Hematopoietic multipotent progenitor cell (in vitro differentiated cells): Measurements from ENCODE around the gene PTPN4. TPM values are rescaled to one million over a fixed set of nuclear protein-coding genes. Genes with fewer than 3 reads are reported as not detected.
"Not testable (repeated sequence)": the region's sequence is repeated elsewhere in the genome, so short reads cannot be mapped to it uniquely, and the experiment has no call there.

Experiments used
- DNase-seq, 3 donors: peaks; one replicate each; pipeline ENCODE4 v3.0.0-alpha.2; 2011 to 2015; ENCODE audit warnings: low read depth in 2 of 3, low spot score in 2 of 3
- total RNA-seq: library from RNA; depleted of rRNA; stranded (reverse); fragments of >200 nt; gene quantifications from one replicate; pipeline ENCODE4 v1.2.3, GENCODE V29; 2012

The PTPN4 gene
- total RNA-seq, 1 donor, result 32.0 TPM

DNA sequence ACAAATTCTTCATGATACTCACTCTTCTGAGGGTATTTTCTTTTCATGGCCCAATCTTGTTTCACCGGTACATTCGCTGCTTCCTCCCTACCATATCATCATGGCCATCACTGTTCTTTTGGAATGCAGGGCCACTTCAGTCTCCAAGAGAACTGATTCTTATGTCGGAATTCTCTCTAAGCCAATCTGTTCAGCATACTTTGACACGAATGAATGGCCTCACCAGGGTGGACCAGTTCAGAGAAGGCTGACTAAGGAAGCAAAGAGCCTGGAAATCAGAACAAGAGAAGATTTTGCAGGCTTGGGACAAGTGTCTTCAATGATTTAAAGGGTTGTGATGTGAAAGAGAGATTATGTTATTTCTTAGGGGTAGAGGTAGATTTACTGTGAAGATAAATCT is 248.1 kb downstream of the PTPN4 start:
- no peak for DNase-seq

DNA sequence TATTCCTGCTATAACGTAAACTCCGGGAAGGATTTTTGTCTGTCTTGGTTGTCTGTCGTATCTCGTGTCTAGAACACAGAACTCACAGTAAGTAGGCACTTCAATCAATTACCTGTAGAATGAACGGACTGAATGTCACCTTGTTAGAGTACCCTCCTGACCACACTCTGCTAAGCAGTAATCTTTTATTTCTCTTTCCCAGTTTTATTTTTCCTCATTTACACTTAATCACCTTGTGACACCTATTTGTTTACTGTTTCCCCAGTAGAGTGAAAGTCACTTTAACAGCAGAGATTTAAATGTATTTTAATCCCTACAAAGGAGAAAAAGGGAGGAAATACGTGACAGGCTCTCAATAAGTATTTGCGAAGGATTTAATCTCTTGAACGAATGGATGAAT is 252.6 kb downstream of the PTPN4 start:
- DNase-seq, result no peak

DNA sequence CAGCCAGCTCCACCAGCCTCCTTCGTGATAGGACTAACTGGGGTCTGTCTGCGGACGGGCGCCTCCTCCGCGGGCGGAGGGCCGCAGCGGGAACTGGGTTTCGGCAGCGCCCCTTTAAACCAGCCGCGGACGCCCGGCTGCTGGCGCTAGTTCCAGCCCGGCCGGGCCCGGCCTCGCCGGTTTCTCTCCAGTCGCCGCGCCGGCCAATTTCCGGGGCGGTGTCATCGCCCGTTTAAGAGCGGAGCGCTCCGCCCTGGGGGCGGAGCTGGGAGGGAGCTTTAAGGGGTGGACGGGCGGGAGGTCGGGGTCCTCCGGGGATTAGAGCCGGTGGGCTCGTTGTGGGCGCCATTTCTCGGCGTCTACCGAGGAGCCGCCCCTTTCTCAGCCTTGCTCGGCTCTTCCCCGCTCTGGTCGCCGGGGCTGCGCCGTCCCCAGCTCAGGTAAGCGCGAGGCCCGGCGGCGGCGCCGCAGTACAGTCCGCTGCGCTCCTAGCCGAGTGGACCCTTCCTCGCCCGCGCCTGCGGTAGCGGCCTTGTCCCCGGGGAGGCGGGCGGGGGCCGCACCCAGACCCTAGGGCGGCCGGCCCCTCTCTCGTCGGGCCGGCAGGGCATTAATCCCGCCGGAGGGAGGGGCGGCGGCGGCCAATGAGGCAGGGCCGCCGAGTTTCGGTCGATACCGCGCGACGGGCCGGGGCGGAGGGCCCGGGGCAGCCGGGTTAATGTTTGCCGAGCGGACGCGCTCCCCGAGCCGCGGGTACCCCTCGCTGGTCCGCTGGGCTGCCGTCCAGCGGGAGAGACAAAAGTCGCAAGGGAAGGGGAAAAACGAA is 253.3 kb downstream of the PTPN4 start, which contains the start of gene EPB41L5:
Gene EPB41L5, plus strand, starts transcription at position 307 of the 826 bp plus-strand sequence. CDS start 6,008 bp downstream, outside the sequence.
- DNase-seq, result peak; percentile 51 to 83 (median 79)

DNA sequence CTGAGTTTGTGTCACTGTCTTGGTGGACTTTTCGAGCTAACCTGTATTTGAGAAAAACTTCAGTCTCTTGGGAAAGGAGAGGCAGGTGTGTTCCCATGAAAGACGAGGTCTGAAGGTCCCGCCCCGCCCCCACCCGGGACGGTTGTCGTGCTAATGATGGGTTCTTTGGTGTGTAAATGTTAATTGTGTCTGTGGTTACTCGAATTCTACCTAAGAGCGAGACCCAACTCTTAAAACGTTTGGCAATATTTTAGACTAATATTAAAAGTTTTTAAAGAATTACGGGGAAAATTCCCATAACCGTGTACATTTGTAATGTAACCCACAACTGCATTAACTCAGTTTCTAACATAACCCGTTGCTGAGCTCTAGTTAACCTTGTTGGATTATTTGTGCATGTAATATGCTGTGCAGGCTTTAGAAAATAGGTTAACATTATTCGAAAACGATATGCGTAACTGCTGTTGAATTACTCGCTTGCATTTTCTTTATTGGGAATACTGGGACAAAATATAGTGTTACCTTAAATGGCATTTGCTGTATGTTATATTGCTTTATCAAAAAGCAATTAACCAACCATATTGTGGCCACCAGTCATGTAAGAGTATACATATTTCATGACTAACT is 254.0 kb downstream of the PTPN4 start:
- no peak for DNase-seq

DNA sequence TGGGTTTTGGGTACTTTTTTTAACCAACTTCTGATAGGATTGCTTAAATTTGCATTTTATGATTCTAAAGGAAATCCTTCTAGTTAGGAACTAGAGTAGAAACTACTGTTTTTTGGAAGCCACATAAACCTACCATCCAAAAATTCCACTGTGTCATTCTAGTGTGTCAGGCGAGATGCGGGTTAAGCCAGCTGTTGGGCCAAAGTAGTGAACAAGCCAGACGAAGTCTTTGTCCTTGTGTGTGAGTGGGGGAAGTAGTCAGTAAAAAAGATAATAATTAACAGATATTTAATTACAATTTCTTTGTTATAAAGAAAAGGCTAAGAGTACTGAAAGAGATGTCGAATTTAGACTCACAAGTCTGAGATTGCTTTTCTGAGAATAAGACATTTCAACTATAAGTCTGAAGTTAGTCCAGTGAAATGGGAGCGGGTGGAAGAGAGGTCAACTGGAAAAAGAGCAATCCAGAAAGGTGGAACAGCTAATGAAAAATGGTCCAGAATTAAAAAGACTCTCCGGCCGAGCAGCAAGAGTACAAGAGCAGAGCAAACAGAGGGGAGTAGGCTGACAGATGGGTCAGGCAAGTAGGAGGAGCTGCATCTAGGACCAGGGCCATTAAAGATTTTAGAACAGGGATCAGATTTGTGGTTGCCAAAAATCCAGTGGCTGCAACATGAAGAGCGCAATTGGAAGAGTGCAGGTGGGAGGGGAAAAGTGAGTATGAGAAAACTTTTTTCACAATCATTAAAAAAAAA is 254.7 kb downstream of the PTPN4 start:
- no peak for DNase-seq

DNA sequence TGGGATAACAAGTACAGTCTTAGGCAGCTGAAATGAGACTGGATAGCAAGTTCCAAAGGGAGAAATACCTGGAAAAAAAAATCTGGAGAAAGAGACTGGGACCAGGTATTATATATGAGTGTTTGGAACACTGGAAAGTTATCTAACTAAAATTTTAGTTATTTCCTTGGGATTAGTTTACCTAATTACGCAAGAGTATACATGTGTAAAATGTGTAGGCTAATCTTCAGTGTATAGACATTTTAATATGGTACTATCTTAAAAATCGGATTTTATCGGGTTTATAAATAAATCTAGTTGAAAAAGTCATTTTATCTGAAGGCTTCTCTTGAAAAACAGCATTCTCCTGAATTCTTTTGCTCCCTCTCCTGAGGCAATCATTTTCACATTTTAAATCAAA is 257.1 kb downstream of the PTPN4 start:
- no peak for DNase-seq

DNA sequence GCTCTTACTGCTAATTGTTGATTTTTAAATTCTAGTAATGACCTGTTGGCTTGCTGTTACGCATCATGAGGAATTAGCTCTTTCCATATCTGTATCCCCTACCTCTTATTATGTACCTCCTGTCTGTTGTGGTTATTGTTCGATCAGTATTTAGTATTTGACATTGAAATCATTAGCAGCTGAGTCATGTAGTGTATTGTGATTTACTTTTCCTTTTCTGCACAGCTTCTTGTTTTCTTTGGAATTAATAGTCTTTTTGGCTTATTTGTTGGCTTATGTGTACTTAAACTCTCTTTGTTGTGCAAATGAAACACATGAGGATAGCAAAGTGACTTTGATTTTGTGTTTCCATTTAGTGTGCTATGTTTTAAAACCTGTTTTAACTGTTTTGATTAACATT is 257.5 kb downstream of the PTPN4 start:
- no peak for DNase-seq

DNA sequence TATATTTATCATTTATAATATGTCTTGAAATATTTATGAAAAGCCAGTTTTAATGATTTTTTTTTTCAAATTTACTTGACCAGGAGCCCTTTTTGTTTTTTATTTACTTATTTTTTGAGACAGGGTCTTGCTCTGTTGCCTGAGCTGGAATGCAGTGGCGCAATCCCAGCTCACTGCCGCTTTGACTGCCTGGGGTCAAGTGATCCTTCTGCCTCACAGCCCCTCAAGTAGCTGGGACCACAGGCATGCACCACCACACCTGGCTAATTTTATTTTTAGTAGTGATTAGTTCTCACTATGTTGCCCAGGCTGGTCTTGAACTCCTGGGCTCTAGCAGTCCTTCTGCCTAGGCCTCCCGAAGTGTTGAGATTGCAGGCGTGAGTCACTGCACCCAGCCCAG is 258.8 kb downstream of the PTPN4 start:
- DNase-seq, result no peak

DNA sequence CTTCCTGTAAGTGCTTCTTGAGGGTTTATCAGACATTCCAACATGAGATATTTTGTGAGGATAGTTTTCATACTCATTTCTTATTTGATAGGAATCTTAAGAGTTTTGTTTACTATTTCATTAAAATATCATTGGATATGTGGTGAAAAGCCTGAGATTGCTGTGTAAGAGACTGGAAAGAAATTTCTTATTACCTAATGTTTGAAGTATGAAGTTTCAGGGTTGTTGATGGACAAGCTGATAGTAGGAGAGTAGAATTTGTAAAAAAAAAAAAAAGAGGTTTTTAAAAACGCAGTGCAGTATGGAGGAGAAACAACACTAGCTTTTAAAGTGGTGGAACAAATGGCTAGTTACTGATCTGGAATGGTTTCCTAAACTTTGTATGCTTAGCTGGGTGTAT is 260.8 kb downstream of the PTPN4 start:
- DNase-seq, result no peak

DNA sequence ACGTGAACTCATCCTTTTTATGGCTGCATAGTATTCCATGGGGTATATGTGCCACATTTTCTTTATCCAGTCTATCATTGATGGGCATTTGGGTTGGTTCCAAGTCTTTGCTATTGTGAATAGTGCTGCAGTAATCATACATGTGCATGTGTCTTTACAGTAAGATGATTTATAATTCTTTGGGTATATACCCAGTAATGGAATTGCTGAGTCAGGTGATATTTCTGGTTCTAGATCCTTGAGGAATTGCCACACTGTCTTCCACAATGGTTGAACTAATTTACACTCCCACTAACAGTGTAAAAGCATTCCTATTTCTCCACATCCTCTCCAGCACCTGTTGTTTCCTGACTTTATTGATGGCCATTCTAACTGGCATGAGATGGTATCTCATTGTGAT is 262.8 kb downstream of the PTPN4 start:
- DNase-seq, result not testable (repeated sequence)

DNA sequence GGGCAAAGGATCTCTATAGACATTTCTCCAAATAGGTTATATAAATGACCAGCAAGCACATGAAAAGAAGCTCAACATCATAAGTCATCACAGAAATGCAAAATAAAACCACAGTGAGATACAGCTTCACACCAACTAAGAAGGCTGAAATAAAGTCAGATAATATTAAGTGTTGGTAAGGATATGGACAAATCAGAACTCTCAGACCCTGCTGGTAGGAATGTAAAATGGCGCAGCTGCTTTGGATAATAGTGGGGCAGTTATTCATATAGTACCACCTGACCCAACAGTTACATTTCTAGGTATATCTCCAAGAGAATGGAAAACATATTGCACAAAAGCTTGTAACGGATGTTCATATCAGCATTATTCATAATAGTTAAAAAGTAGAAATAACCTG is 267.2 kb downstream of the PTPN4 start:
- DNase-seq, result no peak

DNA sequence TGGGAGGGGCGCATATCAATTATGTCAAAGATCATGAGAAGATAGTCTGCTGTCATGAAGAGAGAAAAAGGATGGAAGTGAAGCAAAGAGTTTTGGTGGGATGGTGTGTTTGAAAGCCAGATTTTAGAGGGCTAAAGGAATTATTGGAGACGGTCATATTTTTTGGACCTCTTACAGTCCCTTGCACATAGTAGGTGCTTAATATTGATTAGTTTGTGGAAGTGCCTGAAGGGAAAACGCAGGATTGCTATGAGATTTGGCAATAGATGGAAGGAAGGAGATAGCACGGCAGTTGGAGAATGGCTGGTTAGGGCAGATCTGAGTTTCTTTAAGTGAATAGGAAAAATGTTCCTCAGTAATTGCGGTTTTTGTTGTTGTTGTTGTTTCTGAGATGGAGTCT is 269.1 kb downstream of the PTPN4 start:
- no peak for DNase-seq

DNA sequence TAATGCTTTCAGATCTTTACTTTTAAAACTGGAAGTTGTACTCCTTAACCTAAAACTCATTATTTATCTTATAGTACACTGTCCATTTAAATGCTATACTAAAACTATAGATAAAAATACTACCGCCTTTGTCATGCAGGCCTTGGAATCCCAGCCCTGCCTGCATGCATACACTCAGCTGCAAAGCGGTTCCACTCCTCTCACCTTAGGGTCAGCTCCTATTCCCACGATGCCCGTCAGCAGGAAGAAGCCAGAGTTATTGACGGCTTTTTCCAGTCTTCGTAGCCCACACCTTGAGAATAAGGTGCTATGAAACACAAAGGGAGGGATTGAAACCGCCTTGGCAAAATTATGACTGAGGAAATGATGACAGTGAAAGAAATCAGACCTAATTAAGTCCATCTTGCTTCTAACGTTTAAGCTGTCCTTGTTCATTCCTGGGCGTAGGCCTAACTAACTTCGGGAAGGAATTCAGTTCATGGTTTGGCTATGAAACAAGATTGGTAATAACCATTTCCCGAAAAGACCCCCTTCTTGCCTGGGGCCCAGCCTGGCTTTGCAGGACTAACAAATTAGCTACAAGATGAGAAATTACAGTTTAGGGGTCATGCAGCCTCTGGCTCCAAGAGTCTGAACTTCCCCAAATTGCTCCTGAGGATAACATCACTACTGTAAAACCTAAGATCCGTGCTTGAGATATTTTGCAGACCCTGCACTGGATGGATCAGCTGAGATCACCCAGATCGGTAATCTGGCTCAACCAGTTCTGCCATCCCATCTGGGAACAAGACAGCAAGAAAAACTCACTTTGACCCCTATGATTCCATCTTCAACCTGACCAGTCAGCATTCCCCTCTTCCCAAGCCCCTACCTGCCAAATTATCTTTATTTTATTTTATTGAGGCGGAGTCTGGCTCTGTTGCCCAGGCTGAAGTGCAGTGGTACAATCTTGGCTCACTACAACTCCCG is 270.2 kb downstream of the PTPN4 start:
- DNase-seq, result no peak

DNA sequence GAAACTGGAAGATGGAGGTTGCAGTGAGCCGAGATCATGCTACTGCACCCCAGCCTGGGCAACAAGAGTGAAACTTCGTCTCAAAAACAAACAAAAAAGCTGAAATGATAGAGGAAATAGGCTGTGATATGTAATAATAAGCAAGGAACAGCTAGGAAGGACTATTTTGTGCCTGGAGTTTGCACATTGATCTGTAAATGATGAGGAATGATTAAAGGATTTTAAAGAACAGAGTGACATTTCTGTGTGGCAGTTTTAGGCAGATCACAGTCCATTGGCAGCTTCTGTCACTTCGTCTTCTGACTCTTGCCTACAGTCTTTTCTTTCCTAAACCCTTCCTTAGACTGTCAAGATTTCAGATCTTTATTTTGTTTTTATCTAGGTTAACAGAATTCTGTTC is 272.6 kb downstream of the PTPN4 start:
- DNase-seq, result no peak

Other genes starting within 250 kb of the PTPN4 start
- not detected for gene SCTR, start 235.4 kb upstream of the PTPN4 start, total RNA-seq
- gene CFAP221, start 215.5 kb upstream of the PTPN4 start, total RNA-seq, result not detected
- 19.7 TPM for gene TMEM177, start 80.7 kb upstream of the PTPN4 start, total RNA-seq